ENCODE results near the gene NIPAL4.

Gene NIPAL4

GRCh38 chr5:157514974-157515373 is 55.0 kb downstream of the NIPAL4 start:
- H3K4me3 ChIP-seq (ENCODE audit: low read depth, low read length): no peak overlapping the region

GRCh38 chr5:157516006-157516405 is 56.0 kb downstream of the NIPAL4 start:
- no peak overlapping the region for H3K4me3 ChIP-seq (ENCODE audit: low read depth, low read length)
- no peak for TF ChIP-seq CTCF (IDR thresholded peaks at IDR 0.05; ENCODE audit: low read depth, low read length)

More at GRCh38 chr5:157514974-157515373, 55.0 kb downstream of the NIPAL4 start:
- no peak for TF ChIP-seq CTCF (IDR thresholded peaks at IDR 0.05; ENCODE audit: low read depth, low read length)

- no peak for TF ChIP-seq CTCF (IDR thresholded peaks at IDR 0.05; ENCODE audit: low read depth, low read length)
- H3K4me3 ChIP-seq (ENCODE audit: low read depth, low read length): no peak overlapping the region
These were observed 56.8 kb downstream of the NIPAL4 start for GRCh38 chr5:157516626-157517325.

GRCh38 chr5:157518963-157519362 is 59.0 kb downstream of the NIPAL4 start:
- TF ChIP-seq CTCF (IDR thresholded peaks at IDR 0.05; ENCODE audit: low read depth, low read length): no peak
- H3K4me3 ChIP-seq (ENCODE audit: low read depth, low read length): no peak overlapping the region

GRCh38 chr5:157519579-157520253 is 59.7 kb downstream of the NIPAL4 start:
- no peak for TF ChIP-seq CTCF (IDR thresholded peaks at IDR 0.05; ENCODE audit: low read depth, low read length)
- no peak overlapping the region for H3K4me3 ChIP-seq (ENCODE audit: low read depth, low read length)

GRCh38 chr5:157520911-157521703 is 61.1 kb downstream of the NIPAL4 start:
- no peak for TF ChIP-seq CTCF (IDR thresholded peaks at IDR 0.05; ENCODE audit: low read depth, low read length)
- no peak overlapping the region for H3K4me3 ChIP-seq (ENCODE audit: low read depth, low read length)

GRCh38 chr5:157521704-157522029 is 61.7 kb downstream of the NIPAL4 start:
- TF ChIP-seq CTCF (IDR thresholded peaks at IDR 0.05; ENCODE audit: low read depth, low read length): no peak
- no peak overlapping the region for H3K4me3 ChIP-seq (ENCODE audit: low read depth, low read length)
